Activated CD4-positive, alpha-beta T cell treated with anti-CD3 and anti-CD28 coated beads, Interleukin-2, amount 10 ng/mL, durations not matched to agents 7 days and 5 days (primary cell): ENCODE data around the gene CRB1. TPM values are rescaled to one million over a fixed set of nuclear protein-coding genes. Genes with fewer than 3 reads are reported as not detected.

Experiments used
- CTCF ChIA-PET: fragments of 350-600 bp; sonication (Branson Sonifier 250); formaldehyde crosslinking; loops from one replicate; lab custom pipeline; 2021; ENCODE audit warnings: antibody characterized with exemption; lab: Charles Lee
- POLR2A ChIA-PET: fragments of 350-600 bp; sonication (Branson Sonifier 250); formaldehyde crosslinking; loops from one replicate; lab custom pipeline; 2021; ENCODE audit warnings: antibody characterized with exemption; lab: Charles Lee
- DNase-seq: peaks from one replicate; pipeline ENCODE4 v3.0.0-alpha.2; 2020
- H3K27ac Mint-ChIP-seq: one replicate; pipeline ENCODE4 v1.8.0; 2021; ENCODE audit warnings: mild to moderate bottlenecking, moderate library complexity, mixed read lengths
- H3K27me3 Mint-ChIP-seq: one replicate; pipeline ENCODE4 v1.8.0; 2021; ENCODE audit warnings: mixed read lengths
- H3K36me3 Mint-ChIP-seq: one replicate; pipeline ENCODE4 v1.8.0; 2021; ENCODE audit warnings: low read depth, mixed read lengths
- H3K4me1 Mint-ChIP-seq: one replicate; pipeline ENCODE4 v1.8.0; 2021; ENCODE audit warnings: mixed read lengths
- H3K4me3 Mint-ChIP-seq: one replicate; pipeline ENCODE4 v1.8.0; 2021; ENCODE audit warnings: mild to moderate bottlenecking, moderate library complexity, mixed read lengths
- H3K9me3 Mint-ChIP-seq: one replicate; pipeline ENCODE4 v1.8.0; 2021; ENCODE audit warnings: mixed read lengths
- total RNA-seq, 2 experiments: library from RNA; stranded (reverse); gene quantifications; one replicate each; pipeline ENCODE4 v1.2.3, GENCODE V29; 2021

Gene CRB1
- total RNA-seq, 2 experiments from 2014 or later, result 0.06 TPM; not detected in 1

GRCh38 chr1:197306381-197307062 lies 38.5 kb downstream of the CRB1 start:
- ChIA-PET CTCF (no interaction called here), POLR2A (no interaction called here)
- Mint-ChIP-seq H3K4me3 (no peak overlapping the region), H3K27me3 (no peaks in the 10 kb centered on the region), H3K36me3 (no peaks in the 10 kb centered on the region), H3K27ac (no peak overlapping the region), H3K9me3 (no peaks in the 10 kb centered on the region), H3K4me1 (no peaks in the 10 kb centered on the region)
- no peak for DNase-seq

GRCh38 chr1:197307136-197307535 lies 39.1 kb downstream of the CRB1 start:
- no peaks in the 10 kb centered on the region for H3K9me3 Mint-ChIP-seq
- no peaks in the 10 kb centered on the region for H3K36me3 Mint-ChIP-seq
- H3K27me3 Mint-ChIP-seq, result no peaks in the 10 kb centered on the region
- no peak overlapping the region for H3K4me3 Mint-ChIP-seq
- POLR2A ChIA-PET, result no interaction called here
- CTCF ChIA-PET, result no interaction called here
- no peak overlapping the region for H3K27ac Mint-ChIP-seq
- DNase-seq, result no peak
- no peaks in the 10 kb centered on the region for H3K4me1 Mint-ChIP-seq

GRCh38 chr1:197307551-197307950 lies 39.5 kb downstream of the CRB1 start:
- no peaks in the 10 kb centered on the region for H3K4me1 Mint-ChIP-seq
- ChIA-PET CTCF (no interaction called here), POLR2A (no interaction called here)
- no peaks in the 10 kb centered on the region for H3K9me3 Mint-ChIP-seq
- no peak overlapping the region for H3K27ac Mint-ChIP-seq
- H3K27me3 Mint-ChIP-seq, result no peaks in the 10 kb centered on the region
- H3K36me3 Mint-ChIP-seq, result no peaks in the 10 kb centered on the region
- H3K4me3 Mint-ChIP-seq, result no peak overlapping the region
- no peak for DNase-seq

GRCh38 chr1:197311081-197311480 lies 43.0 kb downstream of the CRB1 start:
- H3K27me3 Mint-ChIP-seq, result no peaks in the 10 kb centered on the region
- no peaks in the 10 kb centered on the region for H3K9me3 Mint-ChIP-seq
- H3K4me3 Mint-ChIP-seq, result no peak overlapping the region
- H3K36me3 Mint-ChIP-seq, result no peaks in the 10 kb centered on the region
- CTCF ChIA-PET, result no interaction called here
- no peak for DNase-seq
- H3K27ac Mint-ChIP-seq, result no peak overlapping the region
- H3K4me1 Mint-ChIP-seq, result no peaks in the 10 kb centered on the region
- POLR2A ChIA-PET, result no interaction called here

GRCh38 chr1:197312163-197312562 lies 44.1 kb downstream of the CRB1 start:
- no peaks in the 10 kb centered on the region for H3K36me3 Mint-ChIP-seq
- no peaks in the 10 kb centered on the region for H3K9me3 Mint-ChIP-seq
- DNase-seq, result no peak
- CTCF ChIA-PET, result no interaction called here
- POLR2A ChIA-PET, result no interaction called here
- no peaks in the 10 kb centered on the region for H3K27me3 Mint-ChIP-seq
- no peaks in the 10 kb centered on the region for H3K4me1 Mint-ChIP-seq
- no peak overlapping the region for H3K27ac Mint-ChIP-seq
- no peak overlapping the region for H3K4me3 Mint-ChIP-seq

GRCh38 chr1:197313713-197314112 lies 45.7 kb downstream of the CRB1 start:
- Mint-ChIP-seq H3K9me3 (no peaks in the 10 kb centered on the region), H3K4me3 (no peak overlapping the region), H3K27me3 (no peaks in the 10 kb centered on the region), H3K36me3 (no peaks in the 10 kb centered on the region), H3K4me1 (no peaks in the 10 kb centered on the region), H3K27ac (no peak overlapping the region)
- CTCF ChIA-PET, result no interaction called here
- DNase-seq, result no peak
- POLR2A ChIA-PET, result no interaction called here

GRCh38 chr1:197314682-197315081 lies 46.6 kb downstream of the CRB1 start:
- no peak overlapping the region for H3K27ac Mint-ChIP-seq
- no peaks in the 10 kb centered on the region for H3K27me3 Mint-ChIP-seq
- CTCF ChIA-PET, result no interaction called here
- H3K4me3 Mint-ChIP-seq, result no peak overlapping the region
- H3K9me3 Mint-ChIP-seq, result no peaks in the 10 kb centered on the region
- POLR2A ChIA-PET, result no interaction called here
- no peaks in the 10 kb centered on the region for H3K36me3 Mint-ChIP-seq
- DNase-seq, result no peak
- H3K4me1 Mint-ChIP-seq, result no peaks in the 10 kb centered on the region

GRCh38 chr1:197319631-197320030 lies 51.6 kb downstream of the CRB1 start:
- ChIA-PET CTCF (no interaction called here), POLR2A (no interaction called here)
- DNase-seq, result no peak
- H3K27me3 Mint-ChIP-seq, result no peaks in the 10 kb centered on the region
- H3K27ac Mint-ChIP-seq, result no peak overlapping the region
- H3K9me3 Mint-ChIP-seq, result no peaks in the 10 kb centered on the region
- no peaks in the 10 kb centered on the region for H3K4me1 Mint-ChIP-seq
- no peak overlapping the region for H3K4me3 Mint-ChIP-seq
- H3K36me3 Mint-ChIP-seq, result no peaks in the 10 kb centered on the region

GRCh38 chr1:197320991-197321531 lies 53.0 kb downstream of the CRB1 start:
- no peak for DNase-seq
- ChIA-PET POLR2A (no interaction called here), CTCF (interaction anchor here (0.6 kb wide), 1 partner anchor 116 kb away, joined by 3 read pairs; no protein-coding TSS in a partner anchor)
- Mint-ChIP-seq H3K27me3 (no peaks in the 10 kb centered on the region), H3K36me3 (no peaks in the 10 kb centered on the region), H3K4me1 (no peaks in the 10 kb centered on the region), H3K9me3 (no peaks in the 10 kb centered on the region), H3K4me3 (no peak overlapping the region), H3K27ac (no peak overlapping the region)

- ChIA-PET POLR2A (no interaction called here), CTCF (interaction anchor here (0.6 kb wide), 1 partner anchor 116 kb away, joined by 3 read pairs; no protein-coding TSS in a partner anchor)
- Mint-ChIP-seq H3K27me3 (no peaks in the 10 kb centered on the region), H3K36me3 (no peaks in the 10 kb centered on the region), H3K4me1 (no peaks in the 10 kb centered on the region), H3K27ac (no peak overlapping the region), H3K4me3 (no peak overlapping the region), H3K9me3 (no peaks in the 10 kb centered on the region)
- DNase-seq, result no peak
Measured at GRCh38 chr1:197321811-197322210, 53.8 kb downstream of the CRB1 start.

GRCh38 chr1:197327776-197328364 lies 59.8 kb downstream of the CRB1 start:
- DNase-seq, result no peak
- Mint-ChIP-seq H3K4me1 (no peaks in the 10 kb centered on the region), H3K27me3 (peaks cover 2% of the 10 kb centered on the region), H3K36me3 (no peaks in the 10 kb centered on the region), H3K27ac (no peak overlapping the region), H3K4me3 (no peak overlapping the region), H3K9me3 (no peaks in the 10 kb centered on the region)
- ChIA-PET POLR2A (no interaction called here), CTCF (no interaction called here)

- Mint-ChIP-seq H3K4me1 (no peaks in the 10 kb centered on the region), H3K9me3 (no peaks in the 10 kb centered on the region), H3K27me3 (peaks cover 2% of the 10 kb centered on the region), H3K36me3 (no peaks in the 10 kb centered on the region), H3K27ac (no peak overlapping the region), H3K4me3 (no peak overlapping the region)
- CTCF ChIA-PET, result interaction anchor here (0.9 kb wide), 1 partner anchor 160 kb away, joined by 3 read pairs; no protein-coding TSS in a partner anchor
- POLR2A ChIA-PET, result interaction anchor here (0.6 kb wide), 1 partner anchor 26 kb away, joined by 3 read pairs; no protein-coding TSS in a partner anchor
- no peak for DNase-seq
Measured at GRCh38 chr1:197330213-197330612, 62.2 kb downstream of the CRB1 start.

GRCh38 chr1:197331565-197331964 lies 63.5 kb downstream of the CRB1 start:
- H3K4me1 Mint-ChIP-seq, result no peaks in the 10 kb centered on the region
- H3K27me3 Mint-ChIP-seq, result peaks cover 2% of the 10 kb centered on the region
- DNase-seq, result no peak
- no peaks in the 10 kb centered on the region for H3K36me3 Mint-ChIP-seq
- no peak overlapping the region for H3K27ac Mint-ChIP-seq
- H3K9me3 Mint-ChIP-seq, result no peaks in the 10 kb centered on the region
- CTCF ChIA-PET, result no interaction called here
- H3K4me3 Mint-ChIP-seq, result no peak overlapping the region
- POLR2A ChIA-PET, result no interaction called here
